ENCODE results near the gene FMO3.

The FMO3 gene

DNA sequence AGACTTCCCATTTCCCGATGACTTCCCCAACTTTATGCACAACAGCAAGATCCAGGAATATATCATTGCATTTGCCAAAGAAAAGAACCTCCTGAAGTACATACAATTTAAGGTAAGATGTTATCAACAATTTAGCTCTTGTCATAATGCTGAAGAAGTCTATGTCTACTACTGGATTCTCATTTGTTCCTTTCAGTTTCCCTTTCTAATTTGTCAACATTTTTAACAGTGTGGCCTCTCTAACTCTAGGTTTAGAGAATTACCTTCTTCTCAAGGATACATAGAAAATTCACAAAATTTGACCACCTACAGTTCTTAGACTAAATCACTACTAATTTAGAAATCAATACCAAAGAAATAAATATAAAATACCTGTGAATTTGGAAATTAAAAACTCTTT, 13.2 kb downstream of the FMO3 start:
- DNase-seq (ENCODE audit: low read depth): no peak
- no peak overlapping the region for H3K4me3 ChIP-seq (ENCODE audit: low read length)
- TF ChIP-seq, protein P1, sequence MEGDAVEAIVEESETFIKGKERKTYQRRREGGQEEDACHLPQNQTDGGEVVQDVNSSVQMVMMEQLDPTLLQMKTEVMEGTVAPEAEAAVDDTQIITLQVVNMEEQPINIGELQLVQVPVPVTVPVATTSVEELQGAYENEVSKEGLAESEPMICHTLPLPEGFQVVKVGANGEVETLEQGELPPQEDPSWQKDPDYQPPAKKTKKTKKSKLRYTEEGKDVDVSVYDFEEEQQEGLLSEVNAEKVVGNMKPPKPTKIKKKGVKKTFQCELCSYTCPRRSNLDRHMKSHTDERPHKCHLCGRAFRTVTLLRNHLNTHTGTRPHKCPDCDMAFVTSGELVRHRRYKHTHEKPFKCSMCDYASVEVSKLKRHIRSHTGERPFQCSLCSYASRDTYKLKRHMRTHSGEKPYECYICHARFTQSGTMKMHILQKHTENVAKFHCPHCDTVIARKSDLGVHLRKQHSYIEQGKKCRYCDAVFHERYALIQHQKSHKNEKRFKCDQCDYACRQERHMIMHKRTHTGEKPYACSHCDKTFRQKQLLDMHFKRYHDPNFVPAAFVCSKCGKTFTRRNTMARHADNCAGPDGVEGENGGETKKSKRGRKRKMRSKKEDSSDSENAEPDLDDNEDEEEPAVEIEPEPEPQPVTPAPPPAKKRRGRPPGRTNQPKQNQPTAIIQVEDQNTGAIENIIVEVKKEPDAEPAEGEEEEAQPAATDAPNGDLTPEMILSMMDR (conservative IDR thresholded peaks at IDR 0.05; ENCODE audit: low read length): no peak

DNA sequence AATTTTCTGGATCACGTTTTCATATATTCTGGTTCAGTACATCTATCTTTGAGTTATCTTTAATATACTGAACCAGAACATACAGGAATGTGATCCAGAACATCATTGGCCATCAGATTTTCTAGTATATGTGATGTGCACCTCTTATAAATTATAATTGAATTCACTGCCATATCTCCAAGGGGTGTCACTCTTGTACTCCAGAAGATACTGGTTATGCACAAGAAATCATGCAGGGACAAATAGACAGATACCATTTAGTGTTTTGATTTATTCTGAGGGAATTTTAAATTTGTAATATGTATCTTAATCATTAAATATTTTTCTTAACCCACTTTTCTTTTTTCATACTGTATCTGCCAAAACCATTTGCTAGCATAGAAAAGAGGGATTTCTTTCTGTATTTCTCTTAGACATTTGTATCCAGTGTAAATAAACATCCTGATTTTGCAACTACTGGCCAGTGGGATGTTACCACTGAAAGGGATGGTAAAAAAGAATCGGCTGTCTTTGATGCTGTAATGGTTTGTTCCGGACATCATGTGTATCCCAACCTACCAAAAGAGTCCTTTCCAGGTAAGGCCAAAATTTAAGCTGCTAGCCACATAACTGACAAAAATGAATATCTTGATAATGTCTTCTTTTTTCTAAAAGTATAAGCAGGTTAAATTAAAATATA, 16.7 kb downstream of the FMO3 start:
- H3K4me3 ChIP-seq (ENCODE audit: low read length): no peak overlapping the region
- TF ChIP-seq, protein P1 (conservative IDR thresholded peaks at IDR 0.05; ENCODE audit: low read length): no peak
- DNase-seq (ENCODE audit: low read depth): no peak

DNA sequence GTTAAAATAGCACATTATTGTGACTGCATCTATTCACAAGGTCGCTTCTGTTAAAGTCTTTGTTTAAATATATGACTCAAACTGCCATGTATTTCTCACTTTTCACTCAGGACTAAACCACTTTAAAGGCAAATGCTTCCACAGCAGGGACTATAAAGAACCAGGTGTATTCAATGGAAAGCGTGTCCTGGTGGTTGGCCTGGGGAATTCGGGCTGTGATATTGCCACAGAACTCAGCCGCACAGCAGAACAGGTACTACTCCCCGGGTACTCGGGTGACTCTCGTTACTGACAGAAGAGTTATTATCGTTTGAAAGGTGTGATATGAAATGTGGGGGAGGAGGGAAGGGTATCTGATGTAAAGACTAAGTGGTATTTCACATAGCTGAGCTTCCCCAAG, 17.3 kb downstream of the FMO3 start:
- TF ChIP-seq, protein P1 (conservative IDR thresholded peaks at IDR 0.05; ENCODE audit: low read length): no peak
- no peak overlapping the region for H3K4me3 ChIP-seq (ENCODE audit: low read length)
- DNase-seq (ENCODE audit: low read depth): no peak

DNA sequence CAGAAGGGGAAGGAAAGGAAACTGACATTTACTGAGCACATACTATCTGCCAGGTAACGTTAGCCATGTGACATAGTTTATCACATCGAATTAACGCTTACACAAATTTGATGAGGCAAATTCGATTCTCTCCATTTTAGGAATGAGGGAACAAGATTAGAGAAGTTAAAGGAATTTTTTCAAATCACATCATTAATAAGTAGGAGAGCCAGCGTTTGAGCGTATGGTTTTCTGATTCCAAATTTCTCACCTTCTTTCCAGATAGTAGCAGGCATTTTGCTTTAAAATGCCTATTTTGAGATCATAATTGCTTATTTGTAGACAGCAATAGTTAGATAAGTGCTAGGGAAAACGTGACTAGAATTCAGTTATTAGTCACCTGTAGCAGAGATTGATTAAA, 19.3 kb downstream of the FMO3 start:
- H3K4me3 ChIP-seq (ENCODE audit: low read length): no peak overlapping the region
- TF ChIP-seq, protein P1 (conservative IDR thresholded peaks at IDR 0.05; ENCODE audit: low read length): no peak
- no peak for DNase-seq (ENCODE audit: low read depth)

DNA sequence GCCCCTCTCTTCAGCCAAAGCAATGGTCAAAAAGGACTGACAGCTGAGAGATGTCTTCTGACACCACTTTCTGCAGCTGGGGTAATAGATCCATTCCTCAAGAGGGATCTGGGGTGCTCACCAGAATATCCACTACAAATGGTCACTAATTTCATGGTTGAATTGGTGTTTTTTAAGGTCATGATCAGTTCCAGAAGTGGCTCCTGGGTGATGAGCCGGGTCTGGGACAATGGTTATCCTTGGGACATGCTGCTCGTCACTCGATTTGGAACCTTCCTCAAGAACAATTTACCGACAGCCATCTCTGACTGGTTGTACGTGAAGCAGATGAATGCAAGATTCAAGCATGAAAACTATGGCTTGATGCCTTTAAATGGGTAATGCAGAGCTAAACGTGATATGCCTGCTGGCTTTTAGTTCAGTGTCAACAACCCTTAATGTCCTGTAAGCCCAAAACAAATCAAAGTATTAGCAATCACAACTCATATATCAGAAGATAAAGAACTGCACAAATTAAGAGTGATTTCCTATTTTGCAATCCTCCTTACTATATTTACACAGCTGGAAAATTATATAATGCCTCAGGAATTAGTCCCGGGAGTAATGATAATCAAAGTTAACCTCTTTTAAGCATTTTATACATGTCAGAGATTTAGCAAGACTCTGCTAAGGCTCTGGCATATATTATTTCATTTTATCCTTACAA, 20.1 kb downstream of the FMO3 start:
- TF ChIP-seq, protein P1 (conservative IDR thresholded peaks at IDR 0.05; ENCODE audit: low read length): no peak
- H3K4me3 ChIP-seq (ENCODE audit: low read length): no peak overlapping the region
- DNase-seq (ENCODE audit: low read depth): peak; percentile 25

DNA sequence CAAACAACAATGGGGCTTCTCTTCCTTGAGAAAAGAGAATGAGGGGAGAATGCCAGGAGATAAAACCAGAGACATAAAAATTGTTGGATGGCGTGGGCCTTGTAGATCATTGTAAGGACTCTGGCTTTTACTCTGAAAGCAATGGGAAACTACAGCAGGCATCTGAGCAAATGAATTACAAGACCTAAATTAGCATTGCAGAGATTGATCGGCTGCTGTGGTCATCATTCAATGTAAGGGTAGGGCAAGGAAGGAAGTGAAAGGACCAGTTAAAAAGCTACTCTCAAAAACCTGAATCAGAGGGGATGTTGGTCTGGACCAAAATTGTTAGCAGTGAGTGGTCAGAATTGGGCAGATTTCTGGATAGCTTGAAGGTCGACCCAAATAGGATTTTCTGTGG, 21.4 kb downstream of the FMO3 start:
- H3K4me3 ChIP-seq (ENCODE audit: low read length): no peak overlapping the region
- TF ChIP-seq, protein P1 (conservative IDR thresholded peaks at IDR 0.05; ENCODE audit: low read length): no peak
- no peak for DNase-seq (ENCODE audit: low read depth)

DNA sequence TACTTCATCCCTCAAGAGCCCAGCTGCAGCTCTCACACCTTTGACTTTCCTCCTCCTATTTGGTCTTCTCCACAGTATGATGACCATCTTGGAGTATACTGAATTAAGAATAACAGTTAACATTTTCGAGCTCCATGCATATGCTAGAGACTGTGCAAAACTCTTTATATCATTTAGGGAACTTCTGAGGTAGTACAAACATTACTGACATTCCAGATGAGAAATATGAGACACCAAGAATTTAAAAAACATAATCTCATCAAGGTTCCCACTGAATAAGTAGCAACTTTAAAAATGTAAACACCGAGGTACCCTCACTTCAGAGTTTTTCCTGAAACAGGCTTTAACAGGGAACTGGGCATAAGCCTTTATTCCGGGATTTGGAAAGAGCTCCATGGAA, 22.7 kb downstream of the FMO3 start:
- no peak for DNase-seq (ENCODE audit: low read depth)
- no peak overlapping the region for H3K4me3 ChIP-seq (ENCODE audit: low read length)
- TF ChIP-seq, protein P1 (conservative IDR thresholded peaks at IDR 0.05; ENCODE audit: low read length): no peak

All from AG10803 (cell line).